GM23248 (cell line): ENCODE measurements around the gene KREMEN1. TPM values are rescaled to one million over a fixed set of nuclear protein-coding genes. Genes with fewer than 3 reads are reported as not detected.
A peak's percentile ranks its signal among the peaks of the same experiment; 100 is the strongest.

Experiments used
- DNase-seq: peaks from one replicate; pipeline ENCODE4 v3.0.0-alpha.2; 2015
- H2AFZ ChIP-seq: fragments of 200-600 bp; sonication (generic); 2 replicates; pipeline ENCODE4 v1.6.1; 2016; ENCODE audit warnings: antibody characterized with exemption
- H3F3A ChIP-seq: fragments of 200-600 bp; sonication (generic); 2 replicates; pipeline ENCODE4 v1.6.1; 2016; ENCODE audit warnings: mild to moderate bottlenecking, antibody characterized with exemption, mixed run types; ENCODE audit not compliant: insufficient read depth
- H3K27ac ChIP-seq: fragments of 200-600 bp; sonication (generic); 2 replicates; pipeline ENCODE4 v1.5.1; 2016; ENCODE audit warnings: mild to moderate bottlenecking
- H3K27me3 ChIP-seq: fragments of 200-600 bp; sonication (generic); replicated peaks from 2 replicates; pipeline ENCODE4 v1.6.1; 2016; ENCODE audit warnings: mild to moderate bottlenecking; ENCODE audit not compliant: insufficient read depth
- H3K36me3 ChIP-seq: fragments of 200-600 bp; sonication (generic); 2 replicates; pipeline ENCODE4 v1.6.1; 2016; ENCODE audit warnings: low read depth, mild to moderate bottlenecking
- H3K4me1 ChIP-seq: fragments of 200-600 bp; sonication (generic); 2 replicates; pipeline ENCODE4 v1.6.1; 2016; ENCODE audit warnings: mild to moderate bottlenecking; ENCODE audit not compliant: insufficient read depth
- H3K4me2 ChIP-seq: fragments of 200-600 bp; sonication (generic); one replicate; pipeline ENCODE4 v1.6.1; 2016; ENCODE audit warnings: mild to moderate bottlenecking; ENCODE audit not compliant: unreplicated experiment
- H3K4me3 ChIP-seq: fragments of 200-600 bp; sonication (generic); 2 replicates; pipeline ENCODE4 v1.5.1; 2016; ENCODE audit warnings: mild to moderate bottlenecking
- H3K79me2 ChIP-seq: fragments of 200-600 bp; sonication (generic); 2 replicates; pipeline ENCODE4 v1.6.1; 2016; ENCODE audit warnings: mild to moderate bottlenecking; ENCODE audit not compliant: insufficient read depth
- H3K9ac ChIP-seq: fragments of 200-600 bp; sonication (generic); 2 replicates; pipeline ENCODE4 v1.6.1; 2016; ENCODE audit warnings: mild to moderate bottlenecking
- H3K9me2 ChIP-seq: fragments of 200-600 bp; sonication (generic); 2 replicates; pipeline ENCODE4 v1.6.1; 2016; ENCODE audit warnings: mixed run types, mild to moderate bottlenecking, moderate library complexity; ENCODE audit not compliant: insufficient read depth
- H3K9me3 ChIP-seq: fragments of 200-600 bp; sonication (generic); one replicate; pipeline ENCODE4 v1.6.1; 2017; ENCODE audit warnings: low read depth
- H4K20me1 ChIP-seq: fragments of 200-600 bp; sonication (generic); 2 replicates; pipeline ENCODE4 v1.6.0; 2016; ENCODE audit not compliant: insufficient read depth
- EZH2 ChIP-seq: fragments of 200-600 bp; sonication (generic); IDR thresholded peaks from 2 replicates; pipeline ENCODE4 v1.6.1; 2018; ENCODE audit warnings: antibody characterized with exemption, mild to moderate bottlenecking; ENCODE audit not compliant: insufficient read depth, poor library complexity, severe bottlenecking
- EZH2phosphoT487 ChIP-seq: fragments of 200-600 bp; sonication (generic); IDR thresholded peaks from 2 replicates; pipeline ENCODE4 v1.6.1; 2018; ENCODE audit warnings: antibody characterized with exemption, moderate library complexity, mild to moderate bottlenecking, low read depth; ENCODE audit not compliant: insufficient read depth
- WGBS, 2 experiments: methylation state at CpG; one replicate each; pipeline ENCODE4 v1.1.6; 2015 to 2017; ENCODE audit warnings: low lambda C conversion rate in 2 of 2, low coverage in 1 of 2; ENCODE audit errors: missing lambda C conversion rate in 2 of 2; 5-methylcytosine and 5-hydroxymethylcytosine counted together
- in situ Hi-C: fragments of 300-500 bp; cut with MboI; formaldehyde crosslinking; loops from 2 replicates; pipeline ENCODE4 v1.15.0; 2020
- polyA plus RNA-seq: library from polyadenylated mRNA; unstranded; fragments of >200 nt; fragmentation: Nextera tagmentation; extraction: Ambion mirVana; gene quantifications from 2 replicates; pipeline ENCODE4 v1.2.1, GENCODE V29; 2016
- total RNA-seq: library from RNA; depleted of rRNA; stranded (reverse); fragments of >200 nt; shearing (Covaris generic); gene quantifications from 2 replicates; pipeline ENCODE4 v1.2.3, GENCODE V29; 2014

The KREMEN1 gene
- total and polyA plus RNA-seq, 2 experiments from 2014 or later = 4.3 to 4.4 TPM

- H3F3A ChIP-seq = peaks cover 16% of the 10 kb centered on the region
- no peak overlapping the region for H3K4me3 ChIP-seq
- H3K4me2 ChIP-seq = peak overlapping the region; percentile 62
- peaks cover 17% of the 10 kb centered on the region for H3K4me1 ChIP-seq
- H3K9me2 ChIP-seq = peaks cover 3% of the 10 kb centered on the region; the same call in 1 of the 2 replicates
- H3K9ac ChIP-seq = peak overlapping the region; percentile 46; the same call in 1 of the 2 replicates
- no peaks in the 10 kb centered on the region for H4K20me1 ChIP-seq
- in situ Hi-C loops = loop anchor here (25.0 kb wide), 1 partner anchor 267 kb away; no protein-coding TSS in a partner anchor
- WGBS, 2 experiments = 35 to 36% methylated on average over 13 of the region's 13 CpGs
- no peak for TF ChIP-seq EZH2phosphoT487
- TF ChIP-seq EZH2 = no peak
- H3K9me3 ChIP-seq = no peaks in the 10 kb centered on the region
- no peaks in the 10 kb centered on the region for H3K79me2 ChIP-seq
- no peaks in the 10 kb centered on the region for H3K36me3 ChIP-seq
- peak overlapping the region; percentile 48 for H2AFZ ChIP-seq
- peak overlapping the region; percentile 67 for H3K27ac ChIP-seq
- no peaks in the 10 kb centered on the region for H3K27me3 ChIP-seq
- DNase-seq = peak; percentile 84
Measured at GRCh38 chr22:29128891-29129807, 56.3 kb downstream of the KREMEN1 start.

- Histone ChIP-seq H4K20me1 (no peaks in the 10 kb centered on the region), H3K27me3 (no peaks in the 10 kb centered on the region), H3K4me2 (no peak overlapping the region), H3F3A (peaks cover 16% of the 10 kb centered on the region), H3K9ac (peak overlapping the region; percentile 46; the same call in 1 of the 2 replicates), H3K4me3 (no peak overlapping the region), H3K9me3 (no peaks in the 10 kb centered on the region), H3K36me3 (no peaks in the 10 kb centered on the region), H3K79me2 (no peaks in the 10 kb centered on the region), H3K9me2 (peaks cover 3% of the 10 kb centered on the region; the same call in 1 of the 2 replicates), H3K27ac (peak overlapping the region; percentile 67), H2AFZ (peak overlapping the region; percentile 48; the same call in 1 of the 2 replicates), H3K4me1 (peaks cover 17% of the 10 kb centered on the region)
- in situ Hi-C loops = loop anchor here (25.0 kb wide), 1 partner anchor 267 kb away; no protein-coding TSS in a partner anchor
- no peak for DNase-seq
- TF ChIP-seq EZH2 (no peak), EZH2phosphoT487 (no peak)
- 23 to 31% methylated on average over 2 of the region's 2 CpGs for WGBS, 2 experiments
Measured at GRCh38 chr22:29129808-29130140, 56.9 kb downstream of the KREMEN1 start.

- in situ Hi-C loops = loop anchor here (25.0 kb wide), 1 partner anchor 268 kb away; no protein-coding TSS in a partner anchor
- Histone ChIP-seq H3K4me3 (no peak overlapping the region), H3K27me3 (no peaks in the 10 kb centered on the region), H3K79me2 (no peaks in the 10 kb centered on the region), H3K36me3 (no peaks in the 10 kb centered on the region), H3K9ac (no peak overlapping the region), H3K4me1 (peaks cover 17% of the 10 kb centered on the region), H3F3A (peaks cover 16% of the 10 kb centered on the region), H3K27ac (no peak overlapping the region), H2AFZ (no peak overlapping the region), H4K20me1 (no peaks in the 10 kb centered on the region), H3K9me3 (no peaks in the 10 kb centered on the region), H3K4me2 (no peak overlapping the region), H3K9me2 (peaks cover 3% of the 10 kb centered on the region; the same call in 1 of the 2 replicates)
- 66 to 68% methylated on average over 4 of the region's 4 CpGs for WGBS, 2 experiments
- no peak for TF ChIP-seq EZH2
- TF ChIP-seq EZH2phosphoT487 = no peak
- DNase-seq = peak; percentile 37
Measured at GRCh38 chr22:29130476-29130875, 57.6 kb downstream of the KREMEN1 start.

GRCh38 chr22:29133603-29134133, 60.8 kb downstream of the KREMEN1 start:
- Histone ChIP-seq H3K9me3 (no peaks in the 10 kb centered on the region), H3K79me2 (no peaks in the 10 kb centered on the region), H3F3A (peaks cover 16% of the 10 kb centered on the region), H3K4me2 (no peak overlapping the region), H4K20me1 (no peaks in the 10 kb centered on the region), H3K9me2 (peaks cover 3% of the 10 kb centered on the region; the same call in 1 of the 2 replicates), H3K4me1 (peaks cover 17% of the 10 kb centered on the region), H2AFZ (no peak overlapping the region), H3K4me3 (no peak overlapping the region), H3K9ac (no peak overlapping the region), H3K36me3 (no peaks in the 10 kb centered on the region), H3K27me3 (no peaks in the 10 kb centered on the region), H3K27ac (no peak overlapping the region)
- TF ChIP-seq EZH2phosphoT487 = no peak
- TF ChIP-seq EZH2 = no peak
- in situ Hi-C loops = loop anchor here (25.0 kb wide), 1 partner anchor 271 kb away; no protein-coding TSS in a partner anchor
- no peak for DNase-seq
- 82 to 87% methylated on average over 2 of the region's 2 CpGs for WGBS, 2 experiments
